B cell (primary cell): Measurements from ENCODE around the gene LRRC36. TPM values are rescaled to one million over a fixed set of nuclear protein-coding genes. Genes with fewer than 3 reads are reported as not detected.

Experiments used
- ATAC-seq: fragments of 200-7000 bp; cut with Tn5 transposase; one replicate; pipeline ENCODE4 v1.10.0; 2021; ENCODE audit warnings: low read depth, mild to moderate bottlenecking, moderate number of reproducible peaks, moderate library complexity
- CTCF ChIA-PET: fragments of 350-600 bp; sonication (Branson Sonifier 250); formaldehyde crosslinking; loops from one replicate; lab custom pipeline; 2021; ENCODE audit warnings: antibody characterized with exemption, inconsistent platforms; lab: Charles Lee
- POLR2A ChIA-PET: fragments of 350-600 bp; sonication (Branson Sonifier 250); formaldehyde crosslinking; loops from one replicate; lab custom pipeline; 2021; ENCODE audit warnings: antibody characterized with exemption; lab: Charles Lee
- DNase-seq: peaks from one replicate; pipeline ENCODE4 v3.0.0; 2013
- H2AFZ ChIP-seq: 2 replicates; pipeline ENCODE4 v1.6.1; 2012; ENCODE audit warnings: mild to moderate bottlenecking, low read depth, low read length; ENCODE audit not compliant: insufficient read depth, poor library complexity, severe bottlenecking
- H3K27ac ChIP-seq, 2 donors: 1 replicate in 1 of 2; 2 replicates in 1 of 2; pipeline ENCODE4 v1.5.1; 2012 to 2013; ENCODE audit warnings: low read length in 2 of 2, mild to moderate bottlenecking in 2 of 2, moderate library complexity in 1 of 2
- H3K27me3 ChIP-seq, 4 experiments: fragments of 200-600 bp in 1 of 4; sonication (generic) in 1 of 4; replicated peaks in 1 of 4; 1 replicate in 2 of 4; 2 replicates in 2 of 4; pipeline versions ENCODE4 v1.6.1 to v1.7.0; 2013 to 2016; ENCODE audit warnings: low read length in 3 of 4, mild to moderate bottlenecking in 2 of 4, mixed read lengths in 1 of 4, moderate library complexity in 1 of 4; ENCODE audit not compliant: insufficient read depth in 4 of 4, control insufficient read depth in 3 of 4; ENCODE audit errors: control extremely low read depth in 1 of 4
- H3K36me3 ChIP-seq, 2 experiments: replicated peaks in 1 of 2; 1 replicate in 1 of 2; 2 replicates in 1 of 2; pipeline versions ENCODE4 v1.6.1 to v1.7.1; 2013; ENCODE audit warnings: low read length in 1 of 2; ENCODE audit not compliant: insufficient read depth in 2 of 2, control insufficient read depth in 1 of 2; ENCODE audit errors: control extremely low read depth in 1 of 2, extremely low read depth in 1 of 2
- H3K4me1 ChIP-seq, 2 donors: fragments of 200-600 bp in 1 of 2; sonication (generic) in 1 of 2; 1 replicate in 1 of 2; 2 replicates in 1 of 2; pipeline versions ENCODE4 v1.5.1 to v1.6.1; 2013 to 2017; ENCODE audit warnings: low read length in 2 of 2; ENCODE audit not compliant: control insufficient read depth in 2 of 2, insufficient read depth in 2 of 2
- H3K4me2 ChIP-seq: replicated peaks from 2 replicates; pipeline ENCODE3; 2012; ENCODE audit warnings: mild to moderate bottlenecking, low read depth, low read length; ENCODE audit not compliant: poor library complexity, severe bottlenecking
- H3K4me3 ChIP-seq, 5 experiments: fragments of 200-600 bp in 1 of 5; sonication (generic) in 1 of 5; 1 replicate in 3 of 5; 2 replicates in 2 of 5; pipeline versions ENCODE4 v1.5.1 to v1.7.0; 2011 to 2016; ENCODE audit warnings: low read length in 4 of 5, mild to moderate bottlenecking in 4 of 5, low read depth in 2 of 5, control low read depth in 1 of 5, moderate library complexity in 1 of 5; ENCODE audit not compliant: insufficient read depth in 1 of 5; ENCODE audit errors: control extremely low read depth in 1 of 5, extremely low read depth in 1 of 5
- H3K79me2 ChIP-seq: fragments of 200-600 bp; sonication (generic); one replicate; pipeline ENCODE4 v1.6.0; 2016; ENCODE audit warnings: low read length; ENCODE audit not compliant: control insufficient read depth, insufficient read depth
- H3K9ac ChIP-seq: fragments of 200-600 bp; sonication (generic); 2 replicates; pipeline ENCODE4 v1.6.1; 2017; ENCODE audit warnings: mild to moderate bottlenecking, low read length, moderate library complexity
- H3K9me3 ChIP-seq, 3 donors: one replicate each; pipeline versions ENCODE4 v1.6.1 to v1.7.1; 2013; ENCODE audit warnings: low read length in 2 of 3; ENCODE audit not compliant: control insufficient read depth in 2 of 3, insufficient read depth in 1 of 3; ENCODE audit errors: control extremely low read depth in 1 of 3
- H4K20me1 ChIP-seq: 2 replicates; pipeline ENCODE4 v1.6.0; 2012; ENCODE audit warnings: mild to moderate bottlenecking, low read length; ENCODE audit not compliant: insufficient read depth, control insufficient read depth, poor library complexity, severe bottlenecking
- H3K27ac Mint-ChIP-seq: one replicate; pipeline ENCODE4 v1.8.0; 2021; ENCODE audit warnings: mixed read lengths
- H3K27me3 Mint-ChIP-seq: one replicate; pipeline ENCODE4 v1.8.0; 2021; ENCODE audit warnings: mixed read lengths
- H3K4me1 Mint-ChIP-seq: one replicate; pipeline ENCODE4 v1.8.0; 2021; ENCODE audit warnings: mixed read lengths
- H3K4me3 Mint-ChIP-seq: one replicate; pipeline ENCODE4 v1.8.0; 2021; ENCODE audit warnings: mixed read lengths
- H3K9me3 Mint-ChIP-seq: one replicate; pipeline ENCODE4 v1.8.0; 2022; ENCODE audit warnings: mixed read lengths; ENCODE audit not compliant: insufficient read depth
- CTCF ChIP-seq: fragments of 200-600 bp; IDR thresholded peaks from one replicate; pipeline ENCODE4 v1.8.0; 2022; ENCODE audit warnings: antibody characterized with exemption, mild to moderate bottlenecking
- EZH2 ChIP-seq: IDR thresholded peaks from 2 replicates; pipeline ENCODE4 v1.6.1; 2012; ENCODE audit warnings: borderline replicate concordance, low read depth, mild to moderate bottlenecking, moderate library complexity, low read length; ENCODE audit not compliant: insufficient read depth, poor library complexity, severe bottlenecking
- WGBS: methylation state at CpG from one replicate; pipeline ENCODE4 v1.1.5; 2013; ENCODE audit warnings: missing lambda C conversion rate; ENCODE audit not compliant: insufficient coverage; 5-methylcytosine and 5-hydroxymethylcytosine counted together
- intact Hi-C: fragments of 100-400 bp; cut with micrococcal nuclease; formaldehyde crosslinking; loops from one replicate; pipeline ENCODE4 v1.10.0; 2022
- polyA plus RNA-seq: library from polyadenylated mRNA; depleted of rRNA; stranded (reverse); fragments of >200 nt; gene quantifications from 2 replicates; pipeline ENCODE4 v1.2.3, GENCODE V29; 2012
- total RNA-seq, 2 donors: library from RNA; stranded (reverse); fragments of 120-200 nt in 1 of 2; gene quantifications; 1 replicate in 1 of 2; 2 replicates in 1 of 2; pipeline versions ENCODE4 v1.2.3 to v1.2.4, GENCODE V29; 2013 to 2022

The LRRC36 gene
- total and polyA plus RNA-seq, 2 donors (not counting 1 experiment from before 2014, with no cell fraction given), result 0.98 TPM; not detected in 1

- intact Hi-C loops, result no loop called here
- no peak overlapping the region for H3K27ac Mint-ChIP-seq
- peaks cover 5% of the 10 kb centered on the region for H3K4me1 Mint-ChIP-seq
- no peak overlapping the region for H3K27ac ChIP-seq
- H3K27me3 Mint-ChIP-seq, result no peaks in the 10 kb centered on the region
- H2AFZ ChIP-seq, result no peak overlapping the region
- H4K20me1 ChIP-seq, result no peaks in the 10 kb centered on the region
- H3K4me3 ChIP-seq, result no peak overlapping the region
- ChIA-PET CTCF (no interaction called here), POLR2A (no interaction called here)
- ATAC-seq (no peak), DNase-seq (no peak)
- no peaks in the 10 kb centered on the region for H3K27me3 ChIP-seq
- H3K9me3 ChIP-seq, result no peaks in the 10 kb centered on the region
- H3K4me3 Mint-ChIP-seq, result no peak overlapping the region
- H3K9ac ChIP-seq, result no peak overlapping the region
- H3K36me3 ChIP-seq, result no peaks in the 10 kb centered on the region
- WGBS, result 98% methylated on average over 8 of the region's 9 CpGs
- TF ChIP-seq CTCF (no peak), EZH2 (no peak)
- no peaks in the 10 kb centered on the region for H3K4me1 ChIP-seq
- H3K9me3 Mint-ChIP-seq, result no peaks in the 10 kb centered on the region
- H3K4me2 ChIP-seq, result no peak overlapping the region
- H3K79me2 ChIP-seq, result no peaks in the 10 kb centered on the region
Observed at GRCh38 chr16:67409631-67410030, 83.0 kb downstream of the LRRC36 start.

DNA sequence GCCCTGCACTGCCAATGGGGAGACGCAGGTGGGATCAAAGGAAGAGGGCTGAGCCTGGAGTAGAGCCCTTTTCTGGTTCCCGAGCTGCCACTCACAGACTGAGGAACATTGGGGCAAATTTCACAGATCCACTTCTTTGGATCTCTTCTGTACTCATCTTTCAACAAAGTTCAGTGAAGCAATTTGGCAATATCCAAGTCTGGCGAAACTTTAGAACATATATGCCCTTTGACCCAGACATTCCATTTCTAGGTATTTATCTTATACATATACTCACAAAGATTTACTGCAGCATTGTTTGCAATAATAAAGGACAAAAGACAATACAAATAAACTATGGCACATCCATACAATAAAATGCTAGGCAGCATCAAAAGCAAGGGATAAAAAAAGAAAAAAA, 84.7 kb downstream of the LRRC36 start:
- Histone ChIP-seq H2AFZ (no peak overlapping the region), H3K4me3 (no peak overlapping the region), H3K36me3 (no peaks in the 10 kb centered on the region), H3K4me2 (no peak overlapping the region), H3K4me1 (peaks cover 4 to 6% of the 10 kb centered on the region in 2 donors), H3K9me3 (no peaks in the 10 kb centered on the region), H3K27ac (no peak overlapping the region), H3K9ac (no peak overlapping the region), H3K79me2 (no peaks in the 10 kb centered on the region), H3K27me3 (no peaks in the 10 kb centered on the region), H4K20me1 (no peaks in the 10 kb centered on the region)
- TF ChIP-seq EZH2, result no peak
- TF ChIP-seq CTCF, result no peak
- Mint-ChIP-seq H3K27ac (no peak overlapping the region), H3K4me3 (no peak overlapping the region), H3K4me1 (peaks cover 8% of the 10 kb centered on the region), H3K9me3 (no peaks in the 10 kb centered on the region), H3K27me3 (no peaks in the 10 kb centered on the region)
- ATAC-seq (no peak), DNase-seq (no peak)
- CTCF ChIA-PET, result no interaction called here
- intact Hi-C loops, result no loop called here
- 96% methylated on average over 2 of the region's 3 CpGs for WGBS
- POLR2A ChIA-PET, result no interaction called here
